OCI-LY7 (cell line): ENCODE measurements around the gene KCND3. TPM values are rescaled to one million over a fixed set of nuclear protein-coding genes. Genes with fewer than 3 reads are reported as not detected.

Experiments used
- BruUV-seq: library from RNA; stranded (reverse); fragments of 400-500 nt; replicated peaks from 2 replicates; lab custom pipeline; 2021; lab: Mats Ljungman, UMichigan
- CTCF ChIA-PET: fragments of 300-600 bp; sonication (Branson Sonifier 250); formaldehyde crosslinking; loops from one replicate; lab custom pipeline; 2022; ENCODE audit warnings: antibody characterized with exemption; ENCODE audit not compliant: unreplicated experiment; lab: Charles Lee
- POLR2A ChIA-PET: fragments of 300-600 bp; sonication (Branson Sonifier 250); formaldehyde crosslinking; loops from one replicate; lab custom pipeline; 2022; ENCODE audit warnings: antibody characterized with exemption; lab: Charles Lee
- DNase-seq: peaks from one replicate; pipeline ENCODE4 v3.0.0-alpha.2; 2015; ENCODE audit warnings: low spot score
- H2AFZ ChIP-seq: fragments of 200-600 bp; sonication (generic), shearing (Covaris generic); 2 replicates; pipeline ENCODE4 v1.6.1; 2014; ENCODE audit warnings: mild to moderate bottlenecking, antibody characterized with exemption, low read length, moderate library complexity
- H3K27ac ChIP-seq: fragments of 200-600 bp; sonication (generic); 2 replicates; pipeline ENCODE4 v1.5.1; 2014; ENCODE audit warnings: mixed run types, low read depth, mild to moderate bottlenecking, moderate library complexity, low read length, inconsistent platforms; ENCODE audit not compliant: poor library complexity, severe bottlenecking
- H3K36me3 ChIP-seq: fragments of 200-600 bp; sonication (generic); 2 replicates; pipeline ENCODE4 v1.6.1; 2014; ENCODE audit warnings: mild to moderate bottlenecking, antibody characterized with exemption, low read length, moderate library complexity, mixed read lengths; ENCODE audit not compliant: insufficient read depth
- H3K4me1 ChIP-seq: fragments of 200-600 bp; sonication (generic); 2 replicates; pipeline ENCODE4 v1.5.1; 2014; ENCODE audit warnings: mild to moderate bottlenecking, low read length; ENCODE audit not compliant: insufficient read depth, poor library complexity, severe bottlenecking
- H3K4me2 ChIP-seq: fragments of 200-600 bp; sonication (generic); 2 replicates; pipeline ENCODE4 v1.6.1; 2014; ENCODE audit warnings: mild to moderate bottlenecking, low read length
- H3K4me3 ChIP-seq: fragments of 200-600 bp; sonication (generic); 2 replicates; pipeline ENCODE4 v1.5.1; 2014; ENCODE audit warnings: mild to moderate bottlenecking, low read depth, low read length; ENCODE audit not compliant: poor library complexity, severe bottlenecking
- H3K79me2 ChIP-seq: fragments of 200-600 bp; sonication (generic); 2 replicates; pipeline ENCODE4 v1.6.1; 2016; ENCODE audit warnings: low read depth, mild to moderate bottlenecking, low read length, moderate library complexity, mixed read lengths; ENCODE audit not compliant: insufficient read depth
- H3K9me2 ChIP-seq: fragments of 200-600 bp; sonication (generic); 2 replicates; pipeline ENCODE4 v1.6.1; 2016; ENCODE audit warnings: mild to moderate bottlenecking, low read length, mixed read lengths; ENCODE audit not compliant: insufficient read depth
- H3K9me3 ChIP-seq: fragments of 200-600 bp; sonication (generic); 2 replicates; pipeline ENCODE4 v1.6.1; 2014; ENCODE audit warnings: mild to moderate bottlenecking, mixed run types, low read length, mixed read lengths
- H4K20me1 ChIP-seq: fragments of 200-600 bp; sonication (generic); 2 replicates; pipeline ENCODE4 v1.6.1; 2014; ENCODE audit warnings: mild to moderate bottlenecking, antibody characterized with exemption, low read length, moderate library complexity, mixed read lengths; ENCODE audit not compliant: insufficient read depth
- CTCF ChIP-seq: fragments of 200-600 bp; sonication (generic); conservative IDR thresholded peaks from 2 replicates; pipeline ENCODE4 v1.5.1; 2014; ENCODE audit warnings: mild to moderate bottlenecking, antibody characterized with exemption, low read length, moderate library complexity, mixed read lengths
- EZH2phosphoT487 ChIP-seq: fragments of 200-600 bp; sonication (generic); IDR thresholded peaks from 2 replicates; pipeline ENCODE4 v1.6.1; 2018; ENCODE audit warnings: low read depth, borderline replicate concordance, mild to moderate bottlenecking, mixed run types, antibody characterized with exemption, low read length, moderate library complexity, mixed read lengths
- intact Hi-C: fragments of 100-400 bp; cut with micrococcal nuclease; formaldehyde crosslinking; loops from one replicate; pipeline ENCODE4 v1.10.0; 2022; ENCODE audit not compliant: unreplicated experiment
- total RNA-seq, 2 experiments: library from RNA; depleted of rRNA in 1 of 2; stranded (reverse); fragments of >200 nt in 1 of 2; shearing (Covaris generic) in 1 of 2; gene quantifications; 2 replicates each; pipeline ENCODE4 v1.2.3, GENCODE V29; 2014 to 2022

Gene KCND3
- total RNA-seq, 2 experiments from 2014 or later = not detected

DNA sequence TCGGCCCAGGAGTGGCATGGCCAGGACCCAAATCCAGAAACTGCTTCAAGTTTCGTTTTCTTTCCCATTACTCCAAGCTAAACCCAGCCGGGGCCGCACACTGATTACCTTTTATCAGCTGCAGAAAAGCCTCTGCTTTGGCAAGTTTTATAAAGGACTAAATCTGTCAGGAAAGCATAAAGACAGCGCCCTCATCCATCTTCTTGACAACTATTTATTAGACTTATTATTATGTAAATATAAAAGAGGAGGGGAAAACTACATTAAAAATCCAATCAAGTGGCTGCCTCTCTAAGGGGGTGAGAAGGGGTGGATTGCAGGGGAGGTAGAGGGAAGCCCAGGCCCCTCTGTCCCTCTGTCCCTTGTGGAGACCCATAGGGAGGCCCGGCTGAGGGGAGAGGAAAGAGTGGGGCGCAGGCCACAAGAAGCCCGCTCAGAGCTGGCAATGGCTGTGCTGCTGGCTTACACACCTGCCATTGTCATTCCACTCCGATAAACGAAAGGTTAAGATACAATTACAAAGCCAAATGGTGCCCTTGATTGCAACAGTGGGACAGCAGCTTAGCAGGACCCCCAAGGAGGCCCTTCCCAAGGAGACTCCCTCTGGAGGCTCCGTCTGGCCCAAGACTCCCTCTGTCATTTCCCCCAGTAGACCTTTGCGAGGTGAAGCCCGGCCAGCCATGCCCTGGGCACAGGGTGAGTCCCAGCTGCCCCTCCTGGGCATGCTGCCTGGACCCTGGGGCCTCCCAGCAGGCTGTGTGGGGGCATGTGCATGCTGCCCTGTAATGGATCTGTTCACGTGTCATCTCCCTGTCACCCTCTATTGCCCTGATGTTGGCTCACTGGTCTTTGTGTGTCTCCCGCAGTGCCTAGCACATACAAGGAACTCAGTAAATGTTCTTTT, 45.4 kb downstream of the KCND3 start:
- H3K4me1 ChIP-seq = no peaks in the 10 kb centered on the region
- no peaks in the 10 kb centered on the region for H4K20me1 ChIP-seq
- ChIA-PET CTCF (no interaction called here), POLR2A (no interaction called here)
- no peaks in the 10 kb centered on the region for H3K36me3 ChIP-seq
- intact Hi-C loops = no loop called here
- no TSS peak for BruUV-seq
- DNase-seq = no peak
- TF ChIP-seq EZH2phosphoT487 = no peak
- TF ChIP-seq CTCF = no peak
- no peaks in the 10 kb centered on the region for H3K79me2 ChIP-seq
- H3K9me2 ChIP-seq = no peaks in the 10 kb centered on the region
- H3K4me2 ChIP-seq = no peak overlapping the region
- H3K9me3 ChIP-seq = no peaks in the 10 kb centered on the region
- H3K4me3 ChIP-seq = no peak overlapping the region
- H2AFZ ChIP-seq = no peak overlapping the region
- H3K27ac ChIP-seq = no peak overlapping the region

- no peak overlapping the region for H3K4me3 ChIP-seq
- no peaks in the 10 kb centered on the region for H3K79me2 ChIP-seq
- TF ChIP-seq EZH2phosphoT487 (no peak), CTCF (no peak)
- no TSS peak for BruUV-seq
- H2AFZ ChIP-seq = no peak overlapping the region
- no peaks in the 10 kb centered on the region for H3K36me3 ChIP-seq
- H3K27ac ChIP-seq = no peak overlapping the region
- ChIA-PET POLR2A (no interaction called here), CTCF (no interaction called here)
- H3K9me2 ChIP-seq = no peaks in the 10 kb centered on the region
- no peak for DNase-seq
- no peak overlapping the region for H3K4me2 ChIP-seq
- H4K20me1 ChIP-seq = no peaks in the 10 kb centered on the region
- H3K4me1 ChIP-seq = no peaks in the 10 kb centered on the region
- intact Hi-C loops = no loop called here
- H3K9me3 ChIP-seq = no peaks in the 10 kb centered on the region
These were observed 46.4 kb downstream of the KCND3 start for GRCh38 chr1:111943066-111943465.

- Histone ChIP-seq H3K36me3 (no peaks in the 10 kb centered on the region), H3K9me3 (no peaks in the 10 kb centered on the region), H2AFZ (no peak overlapping the region), H4K20me1 (no peaks in the 10 kb centered on the region), H3K79me2 (no peaks in the 10 kb centered on the region), H3K4me1 (no peaks in the 10 kb centered on the region), H3K27ac (no peak overlapping the region), H3K4me2 (no peak overlapping the region), H3K4me3 (no peak overlapping the region), H3K9me2 (no peaks in the 10 kb centered on the region)
- intact Hi-C loops = no loop called here
- no TSS peak for BruUV-seq
- no peak for TF ChIP-seq EZH2phosphoT487
- TF ChIP-seq CTCF = no peak
- ChIA-PET CTCF (no interaction called here), POLR2A (no interaction called here)
- no peak for DNase-seq
These were observed 50.9 kb downstream of the KCND3 start for GRCh38 chr1:111938536-111938935.
